ENCODE data around the gene ARHGEF6.

ARHGEF6 gene

DNA sequence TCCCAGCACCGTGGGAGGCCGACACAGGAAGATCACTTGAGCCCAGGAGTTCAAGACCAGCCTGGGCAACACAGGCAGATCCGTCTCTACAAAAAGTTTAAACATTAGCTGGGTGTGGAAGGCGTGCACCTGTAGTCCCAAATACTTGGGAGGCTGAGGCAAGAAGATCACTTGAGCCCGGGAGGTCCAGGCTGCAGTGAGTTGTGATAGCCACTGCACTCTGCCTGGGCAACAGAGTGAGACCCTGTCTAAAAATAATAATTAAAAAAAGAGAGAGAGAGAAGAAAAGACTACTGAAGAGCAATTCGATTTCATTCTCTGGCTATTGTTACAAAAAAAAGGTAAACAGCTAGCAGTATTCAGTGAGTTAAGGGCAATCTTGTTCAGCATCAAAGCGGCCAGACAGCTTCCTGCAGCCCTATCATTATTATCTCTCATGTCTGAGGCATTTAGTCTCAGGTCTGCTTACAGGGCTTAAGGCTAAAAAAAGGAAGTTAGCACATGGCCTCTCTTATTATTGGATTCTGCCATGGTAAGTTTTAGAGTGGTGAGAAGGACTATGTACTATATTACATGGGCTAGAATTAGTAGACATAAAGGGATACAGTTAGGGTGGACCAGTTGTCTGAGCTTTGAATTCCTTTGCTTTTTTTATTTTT lies 37.9 kb downstream of the ARHGEF6 start:
- no peak for DNase-seq

DNA sequence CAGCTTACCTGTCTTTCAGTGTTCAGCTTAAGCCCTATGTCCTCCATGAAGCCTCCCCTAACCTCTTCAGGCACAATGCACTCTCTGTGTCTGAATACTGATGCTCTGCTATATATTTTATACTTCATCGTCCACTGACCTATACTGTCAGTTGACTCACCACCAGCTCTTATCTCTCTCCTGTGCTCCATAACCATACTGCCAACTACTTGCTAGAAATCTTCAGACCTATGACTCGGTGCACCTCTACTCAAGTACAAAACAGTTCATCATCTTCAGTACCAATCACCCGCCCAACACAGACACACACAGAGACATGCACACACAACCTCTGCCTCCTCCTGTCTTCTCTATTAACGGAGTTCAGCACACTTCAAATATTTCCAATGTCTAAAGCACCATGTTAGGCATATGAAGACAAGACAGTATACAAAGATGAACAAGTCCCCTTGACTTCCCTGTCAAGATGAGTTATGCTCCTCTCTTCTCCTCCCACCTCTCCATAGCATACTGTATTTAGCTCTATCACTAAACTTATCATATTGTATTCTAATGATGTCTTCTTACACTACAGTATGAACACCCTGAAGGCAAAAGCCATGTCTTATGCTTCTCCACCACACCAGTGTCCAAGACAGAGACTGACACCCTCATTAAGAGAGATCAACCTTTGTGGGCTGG lies 42.5 kb downstream of the ARHGEF6 start:
- no peak for DNase-seq

DNA sequence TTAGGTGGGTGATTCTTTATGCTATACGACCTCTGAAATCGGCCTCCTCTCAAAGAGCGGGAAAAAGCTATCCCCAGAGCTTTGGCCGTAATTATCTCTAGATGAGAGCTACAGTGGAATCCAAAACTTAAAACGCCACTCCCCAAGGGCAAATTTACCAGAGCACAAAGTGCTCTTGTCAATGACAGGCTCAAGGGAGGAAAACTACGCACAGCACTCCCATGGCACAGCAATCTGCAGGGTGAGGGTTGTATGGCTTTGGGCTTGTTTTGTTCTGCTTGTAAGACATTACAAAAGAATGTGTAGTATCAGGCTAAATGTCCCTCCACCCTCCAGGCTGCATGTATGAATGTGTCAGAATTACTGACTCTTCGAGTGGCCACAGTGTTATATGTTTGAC lies 44.0 kb downstream of the ARHGEF6 start:
- DNase-seq: no peak

DNA sequence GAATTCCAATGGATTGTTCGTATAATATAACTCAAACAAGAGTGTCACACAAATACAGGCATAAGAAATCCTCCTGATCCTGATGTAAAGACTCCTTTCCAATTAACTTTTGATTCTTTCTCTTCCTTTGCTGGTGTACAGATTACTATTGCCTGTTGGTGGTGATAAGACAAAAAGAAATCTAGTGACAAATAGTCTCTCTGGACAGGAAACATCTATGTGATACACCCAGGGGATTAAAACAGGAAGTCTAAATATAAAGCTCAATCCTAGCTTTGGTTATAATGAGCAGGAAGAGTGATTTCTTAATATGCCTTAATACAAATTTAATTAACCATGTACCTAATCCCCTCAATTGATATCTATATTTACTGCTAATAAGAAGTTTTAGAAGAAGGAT lies 45.1 kb downstream of the ARHGEF6 start:
- DNase-seq: no peak

DNA sequence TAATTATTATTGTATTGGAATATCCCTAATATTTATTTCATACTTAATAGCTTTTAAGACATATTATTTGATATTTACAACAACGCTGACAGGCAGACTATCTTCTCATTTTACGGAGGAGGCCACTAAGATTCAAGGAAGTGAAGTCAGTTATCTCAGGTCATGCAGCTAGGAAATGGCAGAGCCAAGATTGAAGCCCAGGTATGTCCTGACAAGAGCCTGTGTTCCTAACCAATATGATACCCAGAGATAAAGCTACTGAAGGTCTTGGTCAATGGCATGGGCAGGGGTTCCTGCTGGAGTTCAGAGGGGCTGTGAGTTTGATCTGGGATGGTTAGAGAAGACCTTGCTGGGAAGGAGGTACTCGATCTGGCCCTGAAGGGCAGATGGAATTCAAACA lies 47.1 kb downstream of the ARHGEF6 start:
- no peak for DNase-seq

DNA sequence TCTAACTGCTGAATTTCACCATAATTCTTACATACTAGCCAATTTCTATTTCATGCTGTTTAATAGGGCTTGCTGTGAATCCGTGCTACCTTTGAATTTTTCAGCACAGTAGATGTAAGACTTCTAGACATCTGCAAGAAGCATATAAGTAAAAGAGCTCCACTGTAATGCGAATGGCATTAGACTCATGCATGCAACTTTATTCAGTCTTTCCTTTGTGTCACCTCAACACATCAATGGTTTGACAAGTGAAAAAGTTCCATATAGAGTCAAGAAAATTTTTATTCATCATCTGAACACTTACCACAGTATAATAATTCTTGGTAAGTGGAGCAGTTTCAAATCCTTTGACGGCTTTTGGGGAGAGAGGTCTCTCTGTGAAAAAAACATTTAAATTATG lies 48.9 kb downstream of the ARHGEF6 start:
- no peak for DNase-seq

DNA sequence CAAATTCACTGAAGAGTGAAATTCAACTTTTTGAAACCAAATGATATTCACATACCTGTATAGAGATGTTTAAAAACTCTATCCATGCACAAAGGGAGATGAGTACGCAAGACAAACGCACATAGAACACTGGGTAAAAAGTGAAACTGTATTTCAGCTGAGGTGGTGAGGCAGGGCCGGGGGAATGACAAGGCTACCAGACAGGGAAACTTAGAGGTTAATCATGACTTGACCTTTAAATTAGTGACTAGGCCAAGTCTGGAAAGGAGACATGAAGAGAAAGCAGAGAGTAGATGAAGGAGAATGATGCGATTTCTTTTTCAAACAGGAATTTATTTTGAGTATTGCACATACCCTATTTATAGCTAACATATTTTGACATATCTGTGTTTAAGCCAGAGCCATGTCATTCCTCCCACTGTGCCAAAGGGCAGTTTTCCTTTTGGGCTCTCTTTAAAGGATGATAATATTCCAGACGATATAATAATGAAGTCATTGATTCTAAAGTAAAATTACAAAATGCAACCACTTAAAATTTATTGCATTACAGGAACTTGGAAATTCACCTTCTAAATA lies 49.4 kb downstream of the ARHGEF6 start:
- no peak for DNase-seq

DNA sequence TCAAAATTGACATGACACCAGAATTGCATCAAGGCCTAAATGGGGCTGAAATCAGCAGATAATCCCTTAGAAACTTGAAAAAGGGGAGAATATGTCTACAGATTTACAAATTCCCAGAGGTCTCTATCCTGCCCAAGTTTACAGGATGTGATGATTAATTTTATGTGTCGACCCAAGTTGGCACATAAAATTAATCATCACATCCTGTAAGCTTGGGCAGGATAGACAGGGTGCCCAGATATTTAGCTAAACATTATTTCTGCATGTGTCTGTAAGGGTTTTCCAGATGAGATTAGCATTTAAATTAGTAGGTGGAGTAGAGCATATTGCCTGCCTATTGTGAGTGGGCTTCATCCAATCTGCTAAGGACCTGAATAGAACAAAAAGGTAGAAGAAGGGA lies 52.3 kb downstream of the ARHGEF6 start:
- DNase-seq: no peak

DNA sequence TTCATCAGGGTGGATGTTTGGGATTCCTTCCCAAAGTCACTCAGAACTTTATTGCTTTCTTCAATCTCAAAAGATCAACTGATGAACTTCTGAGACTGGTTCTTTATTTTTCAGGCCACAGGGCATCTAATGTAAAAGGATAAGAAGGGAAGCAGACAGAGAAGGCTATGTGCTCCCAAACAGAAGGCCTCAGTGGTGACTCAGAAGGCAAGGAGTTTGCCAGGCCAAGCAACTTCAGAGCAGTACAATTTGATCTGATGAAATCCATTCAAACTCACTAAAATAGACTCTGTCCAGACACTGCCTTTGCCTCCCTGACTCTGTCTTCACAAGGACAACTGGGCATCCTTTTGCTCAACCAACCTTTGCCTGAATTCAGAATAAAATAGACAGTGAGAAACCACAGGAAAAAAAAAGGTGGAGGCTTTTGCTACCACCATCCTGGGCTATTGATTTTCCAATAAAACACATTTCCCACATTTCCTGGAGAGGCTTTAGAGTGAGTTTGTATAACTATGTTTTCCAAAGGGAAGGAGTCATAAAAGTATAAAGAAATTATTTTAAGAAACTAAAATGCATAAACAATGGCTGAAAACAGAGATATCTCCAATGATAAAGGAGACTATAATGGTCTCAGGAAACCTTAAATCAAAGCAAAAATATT lies 55.2 kb downstream of the ARHGEF6 start:
- DNase-seq: peak; percentile 65

DNA sequence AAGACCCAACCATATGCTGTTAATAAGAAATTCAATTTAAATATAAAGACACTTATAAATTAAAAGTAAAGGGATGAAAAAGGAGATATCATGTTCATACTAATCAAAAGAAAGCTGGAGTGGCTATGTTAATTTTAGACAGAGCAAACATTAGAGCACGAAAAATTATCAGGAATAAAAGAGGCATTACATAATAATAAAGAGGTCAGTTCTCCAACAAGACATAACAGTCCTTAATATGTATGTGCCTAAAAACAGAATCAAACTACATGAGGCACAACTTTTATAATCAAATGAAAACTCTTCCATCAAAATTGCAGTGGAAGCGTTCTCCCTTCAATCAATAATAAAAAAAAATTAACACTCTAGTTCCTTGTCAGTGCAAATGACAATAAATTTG lies 62.6 kb downstream of the ARHGEF6 start:
- DNase-seq: no peak

DNA sequence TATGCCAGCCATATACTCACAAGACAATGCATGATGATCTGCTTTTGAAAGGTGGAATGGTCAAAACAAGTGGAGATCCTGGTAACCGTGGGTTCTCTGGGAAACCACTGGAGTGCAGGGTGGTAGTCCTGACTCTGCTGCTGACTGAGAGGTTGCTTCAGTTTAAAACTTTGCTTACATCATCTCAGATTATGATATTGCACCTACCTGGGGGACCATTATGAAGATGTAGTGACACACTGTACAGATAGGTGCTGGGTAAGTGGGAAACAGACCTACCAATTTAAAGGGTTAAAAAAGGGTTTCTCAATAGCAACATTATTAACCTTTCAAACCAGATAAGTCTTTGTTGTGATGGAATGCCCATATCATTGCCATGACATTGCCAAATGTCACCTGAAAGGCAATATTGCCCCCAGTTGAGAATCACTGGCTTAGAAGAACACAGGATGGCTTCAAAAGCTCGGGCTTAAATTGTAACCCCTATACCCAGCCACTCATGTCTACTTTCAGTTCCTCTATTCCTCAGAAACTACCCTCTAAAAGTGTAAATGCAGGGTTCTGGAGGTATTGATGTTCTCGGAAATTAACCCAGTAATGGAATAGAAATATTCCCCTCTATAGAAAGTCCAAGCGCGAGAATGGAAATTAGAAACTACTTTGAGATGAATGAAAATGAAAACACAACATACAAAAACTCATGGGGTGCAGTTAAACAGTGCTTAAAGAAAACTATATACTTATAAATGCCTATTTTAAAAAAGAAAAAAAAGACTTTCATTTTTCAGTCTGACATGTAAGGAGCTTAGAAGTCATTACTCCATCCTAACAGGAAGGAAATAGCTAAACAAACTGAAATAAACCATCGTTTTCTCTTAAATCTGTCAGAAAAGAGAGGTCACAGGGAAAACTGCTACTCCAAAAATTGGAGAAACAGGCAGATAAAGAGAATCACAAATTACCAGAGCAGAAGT lies 65.8 kb downstream of the ARHGEF6 start:
- no peak for DNase-seq

DNA sequence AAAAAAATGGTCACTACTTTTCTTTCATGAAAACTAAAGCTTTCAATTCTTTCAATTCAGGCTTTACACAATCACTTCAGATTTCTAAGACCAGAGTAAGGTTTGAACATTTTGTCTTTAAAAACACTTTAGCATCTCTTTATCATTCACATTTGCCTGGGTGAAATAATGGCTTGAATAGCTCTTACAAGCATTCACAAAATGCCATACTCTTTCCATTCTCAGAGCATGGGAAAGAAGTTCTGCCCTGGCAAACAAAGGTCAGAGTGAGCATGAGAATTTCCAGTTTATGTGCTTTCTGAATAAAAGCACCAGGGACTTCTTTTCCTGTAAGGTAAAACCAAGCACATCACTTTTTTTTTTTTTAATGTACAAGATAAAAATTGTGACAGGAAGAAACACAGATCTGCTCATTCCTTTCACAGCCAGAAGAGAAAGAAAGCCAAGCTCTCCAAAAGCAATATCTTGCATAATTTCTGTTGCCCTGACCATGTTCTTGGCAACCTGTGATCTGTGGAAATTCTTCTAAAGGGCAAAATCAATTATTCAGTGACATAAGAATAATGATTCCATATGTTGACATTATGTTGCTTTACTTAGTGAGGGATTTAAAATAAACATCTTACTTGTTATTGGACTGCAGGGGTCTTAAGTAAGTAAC lies 68.0 kb downstream of the ARHGEF6 start:
- DNase-seq: no peak

DNA sequence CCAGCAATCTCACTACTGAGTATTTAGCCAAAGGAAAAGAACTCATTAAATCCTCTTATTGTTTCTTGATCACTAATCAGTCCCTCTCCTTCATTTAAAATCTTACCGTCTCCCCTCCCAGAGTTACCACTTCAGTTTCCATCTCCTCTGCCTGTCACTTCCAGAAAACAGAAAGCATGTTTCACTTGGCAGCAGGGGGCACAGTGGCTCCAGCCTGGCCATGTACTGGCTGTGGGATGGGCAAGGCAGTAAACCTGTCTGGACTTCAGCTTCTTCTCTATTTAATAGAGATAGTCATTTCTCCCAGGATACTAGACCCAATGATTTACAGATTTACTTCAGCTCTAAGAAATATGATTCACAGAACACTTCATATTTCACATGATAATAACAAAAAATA lies 69.6 kb downstream of the ARHGEF6 start:
- peak; percentile 32 for DNase-seq

DNA sequence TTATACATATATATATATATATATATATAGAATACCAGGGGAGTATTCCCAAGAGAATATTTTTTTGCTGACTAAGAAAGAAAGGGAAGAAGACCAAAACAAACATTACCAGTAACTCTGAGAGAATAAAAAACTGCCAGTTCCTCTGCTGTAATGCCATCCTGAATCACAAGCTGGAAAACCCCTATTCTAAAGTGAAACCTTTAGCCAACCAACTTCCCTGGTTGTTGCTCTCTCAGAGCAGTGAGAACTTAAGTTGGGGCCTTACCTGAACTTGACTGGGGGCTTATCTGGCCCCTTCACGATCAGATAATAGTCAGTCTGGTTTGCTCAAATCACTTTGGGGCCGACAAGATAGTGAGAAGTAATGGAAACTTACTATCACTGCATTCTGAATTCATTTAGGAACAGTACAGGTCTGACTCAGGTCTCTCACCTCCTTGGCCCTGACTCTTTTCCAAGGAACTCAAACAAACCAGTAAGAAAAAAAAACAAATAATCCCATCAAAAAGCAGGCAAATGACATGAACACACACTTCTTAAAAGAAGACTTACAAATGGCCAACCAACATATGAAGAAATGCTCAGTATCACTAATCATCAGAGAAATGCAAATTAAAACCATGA lies 70.3 kb downstream of the ARHGEF6 start:
- DNase-seq: peak; percentile 6

DNA sequence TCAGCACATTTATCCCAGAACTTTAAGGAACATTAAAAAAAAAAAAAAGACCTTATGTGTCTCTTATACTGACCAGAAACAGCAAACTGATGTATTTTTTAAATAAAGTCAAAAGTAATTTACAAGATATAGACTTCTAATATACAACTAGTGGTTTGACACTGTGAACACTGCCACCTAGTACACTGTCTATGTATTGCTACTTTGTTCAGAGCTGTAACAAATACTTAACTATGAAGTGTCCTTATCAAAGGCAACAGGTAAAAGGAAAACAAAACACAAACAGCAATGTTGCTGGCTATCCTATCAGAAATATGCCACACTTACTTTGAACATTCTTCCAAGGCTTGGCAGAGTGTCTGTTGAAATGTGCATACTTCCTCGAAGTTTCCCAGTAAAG lies 72.4 kb downstream of the ARHGEF6 start:
- DNase-seq: no peak

DNA sequence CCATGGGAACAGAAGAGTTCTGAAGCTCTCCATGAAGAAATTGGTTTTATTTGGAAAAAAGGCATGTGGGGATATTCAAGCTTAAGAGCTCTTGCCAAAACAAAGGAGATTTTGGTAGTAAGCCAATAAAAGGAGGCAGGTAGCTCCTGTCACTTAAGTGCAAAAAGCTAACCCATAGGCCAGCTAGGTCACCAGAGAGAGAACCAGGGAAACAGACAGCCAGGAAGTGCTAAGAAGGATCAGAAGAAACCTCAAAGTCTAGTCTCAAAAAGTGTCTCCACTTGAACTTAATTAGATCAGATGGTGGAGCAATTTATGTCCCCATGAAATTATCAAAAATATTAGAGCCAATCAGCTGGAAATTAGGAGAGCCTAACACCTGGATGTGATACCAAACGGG lies 83.6 kb downstream of the ARHGEF6 start:
- DNase-seq: no peak

DNA sequence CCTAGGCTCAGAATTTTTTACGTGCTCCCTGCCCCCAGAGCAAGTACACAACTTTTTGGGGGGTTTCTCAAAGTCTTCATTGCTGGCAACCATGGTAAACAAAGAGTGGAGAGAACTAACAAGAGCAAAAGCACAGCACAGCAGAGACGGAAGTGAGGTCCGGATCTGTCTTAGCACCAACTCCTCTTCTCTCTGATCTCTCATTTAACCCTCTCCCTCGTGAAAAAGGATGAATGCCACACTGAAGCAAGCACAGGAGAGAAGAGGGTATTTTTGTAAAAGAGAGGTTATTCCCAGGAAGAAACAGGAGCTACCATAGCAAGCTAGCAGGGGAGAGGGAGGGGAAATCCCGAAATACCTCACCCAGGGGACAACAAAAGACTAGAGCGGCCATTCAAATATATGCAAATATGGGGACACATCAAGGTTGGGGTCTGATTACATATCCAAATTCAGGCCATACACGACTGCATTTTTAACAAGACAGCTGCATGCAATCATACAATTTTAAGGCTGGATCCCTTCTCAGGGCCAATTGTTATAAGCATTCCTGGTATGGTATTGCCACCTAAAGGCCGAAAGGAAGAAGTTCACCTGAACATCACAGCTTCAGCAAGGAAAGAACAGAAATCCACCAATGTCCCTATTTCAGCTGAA lies 86.2 kb downstream of the ARHGEF6 start:
- DNase-seq: peak; percentile 49

DNA sequence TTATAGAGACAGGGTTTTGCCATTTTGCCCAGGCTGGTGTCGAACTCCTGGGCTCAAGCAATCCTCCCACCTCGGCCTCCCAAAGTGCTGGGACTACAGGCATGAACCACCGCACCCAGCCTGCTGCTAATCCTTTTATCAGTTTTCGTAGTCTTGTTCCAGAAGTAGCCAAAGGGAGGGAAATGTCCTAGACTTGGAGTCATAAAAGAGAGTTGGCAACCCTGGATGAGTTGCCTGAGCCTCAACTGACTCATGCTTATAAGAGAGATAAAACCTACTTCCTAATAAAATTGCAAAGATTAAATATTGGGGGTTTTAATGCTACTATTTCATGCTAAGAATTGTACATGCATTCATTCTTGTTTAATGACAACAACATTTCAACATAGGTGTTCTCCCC lies 88.5 kb downstream of the ARHGEF6 start:
- no peak for DNase-seq

DNA sequence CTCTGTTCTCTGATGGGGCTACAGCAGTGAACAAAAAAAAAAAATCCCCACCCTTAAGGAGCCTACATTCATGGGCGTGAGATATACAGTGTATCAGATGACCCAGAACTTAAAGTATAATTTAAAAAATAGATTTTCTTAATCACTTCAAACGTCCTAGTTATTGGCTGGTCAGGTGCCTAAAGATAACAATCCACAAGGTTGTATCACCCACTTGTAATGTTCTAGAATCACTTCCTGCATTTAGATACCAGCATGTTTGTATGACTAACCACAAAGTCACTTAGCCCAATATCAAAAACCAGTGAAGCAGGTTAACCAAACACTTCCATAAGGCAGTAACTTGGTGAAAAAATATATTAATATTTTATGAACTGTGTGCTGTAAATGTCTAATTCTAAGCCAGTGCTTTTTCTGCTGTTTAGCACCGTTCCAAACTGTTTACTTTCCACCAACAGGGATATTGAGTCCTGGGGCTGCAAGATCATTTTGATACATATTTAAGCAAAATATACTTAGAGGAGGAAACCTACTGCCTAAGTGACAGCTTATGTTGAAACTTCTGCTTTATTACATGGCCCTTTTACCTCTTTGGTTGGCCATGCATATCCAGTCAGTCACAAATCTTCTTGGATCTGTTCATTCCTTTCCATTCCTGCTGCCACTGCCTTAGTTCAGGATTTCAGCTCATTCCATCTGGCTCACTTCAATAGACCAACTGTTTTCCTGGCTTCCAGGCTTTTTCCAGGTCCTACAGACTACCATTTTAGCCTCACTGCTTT lies 89.5 kb downstream of the ARHGEF6 start:
- DNase-seq: no peak

DNA sequence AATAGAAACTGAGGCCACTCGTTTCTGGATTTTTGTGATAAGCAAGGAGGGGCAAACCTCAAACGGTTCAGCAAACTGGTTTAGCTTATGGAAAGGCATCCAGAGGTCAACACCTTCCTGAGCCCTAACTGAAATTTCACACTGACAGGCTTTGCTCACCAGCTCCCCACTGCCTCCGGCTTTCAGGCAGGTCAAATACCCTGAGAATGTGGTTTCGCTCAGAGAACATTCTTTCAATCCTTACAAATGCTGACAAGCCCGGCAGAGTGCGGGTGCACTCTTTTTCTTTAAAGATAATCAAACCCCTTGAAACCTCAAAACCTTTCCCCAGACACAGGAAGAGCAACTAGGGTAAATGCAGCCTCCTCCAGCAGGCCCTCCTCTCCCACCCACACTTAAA lies 91.3 kb downstream of the ARHGEF6 start:
- DNase-seq: peak; percentile 10

Data from fibroblast of skin of right quadriceps (primary cell).